Loucy (cell line): Measurements from ENCODE around the gene ITCH.

Source experiments
- EZH2phosphoT487 ChIP-seq: fragments of 200-600 bp; IDR thresholded peaks from 2 replicates; pipeline ENCODE4 v1.6.1; 2018; ENCODE audit warnings: antibody characterized with exemption, mild to moderate bottlenecking, moderate library complexity, borderline replicate concordance
- TF ChIP-seq, protein P1 (sequence below): fragments of 200-600 bp; sonication (generic); conservative IDR thresholded peaks from 2 replicates; pipeline ENCODE4 v1.5.1; 2014; ENCODE audit warnings: mild to moderate bottlenecking, antibody characterized with exemption, low read length

DNA sequence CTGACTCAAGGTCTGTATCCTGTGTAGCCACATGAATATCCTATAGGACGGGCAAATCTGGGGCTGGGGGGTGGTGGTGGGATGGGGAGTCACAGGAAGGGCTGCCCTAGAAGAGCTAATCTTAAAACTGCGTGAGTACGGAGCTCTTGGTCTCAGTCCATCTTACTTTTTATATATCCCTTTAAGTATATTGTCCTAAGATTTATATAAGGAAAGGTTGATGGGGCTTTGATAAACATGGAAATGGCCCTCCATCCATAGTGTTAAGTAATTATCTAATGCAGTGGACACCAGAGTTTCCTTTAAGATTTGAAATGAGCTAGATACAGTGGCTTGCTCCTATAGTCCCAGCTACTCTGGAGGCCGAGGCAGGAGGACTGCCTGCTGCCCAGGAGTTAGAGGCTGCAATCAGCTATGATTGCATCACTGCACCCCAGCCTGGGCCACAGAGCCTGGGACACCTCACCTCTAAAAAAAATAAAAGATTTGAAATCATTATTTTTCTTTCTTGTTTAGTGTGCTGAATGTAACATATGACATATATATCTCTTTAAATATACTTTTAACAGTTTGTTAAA, 128.9 kb downstream of the ITCH start:
- TF ChIP-seq, protein P1, sequence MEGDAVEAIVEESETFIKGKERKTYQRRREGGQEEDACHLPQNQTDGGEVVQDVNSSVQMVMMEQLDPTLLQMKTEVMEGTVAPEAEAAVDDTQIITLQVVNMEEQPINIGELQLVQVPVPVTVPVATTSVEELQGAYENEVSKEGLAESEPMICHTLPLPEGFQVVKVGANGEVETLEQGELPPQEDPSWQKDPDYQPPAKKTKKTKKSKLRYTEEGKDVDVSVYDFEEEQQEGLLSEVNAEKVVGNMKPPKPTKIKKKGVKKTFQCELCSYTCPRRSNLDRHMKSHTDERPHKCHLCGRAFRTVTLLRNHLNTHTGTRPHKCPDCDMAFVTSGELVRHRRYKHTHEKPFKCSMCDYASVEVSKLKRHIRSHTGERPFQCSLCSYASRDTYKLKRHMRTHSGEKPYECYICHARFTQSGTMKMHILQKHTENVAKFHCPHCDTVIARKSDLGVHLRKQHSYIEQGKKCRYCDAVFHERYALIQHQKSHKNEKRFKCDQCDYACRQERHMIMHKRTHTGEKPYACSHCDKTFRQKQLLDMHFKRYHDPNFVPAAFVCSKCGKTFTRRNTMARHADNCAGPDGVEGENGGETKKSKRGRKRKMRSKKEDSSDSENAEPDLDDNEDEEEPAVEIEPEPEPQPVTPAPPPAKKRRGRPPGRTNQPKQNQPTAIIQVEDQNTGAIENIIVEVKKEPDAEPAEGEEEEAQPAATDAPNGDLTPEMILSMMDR = no peak
- TF ChIP-seq EZH2phosphoT487 = no peak
